ENCODE results near the gene ALDH18A1.

- no peak for TF ChIP-seq CTCF (IDR thresholded peaks at IDR 0.05)
- no peak for TF ChIP-seq POLR2A (IDR thresholded peaks at IDR 0.05)
Measured at GRCh38 chr10:95644901-95645300, 11.6 kb downstream of the ALDH18A1 start.

Data from thyroid gland (tissue), 4 donors.